Neural crest cell (in vitro differentiated cells): Measurements from ENCODE around the gene MRPS15. TPM values are rescaled to one million over a fixed set of nuclear protein-coding genes. Genes with fewer than 3 reads are reported as not detected.

Source experiments
- DNase-seq: peaks from one replicate; pipeline ENCODE4 v3.0.0; 2021; ENCODE audit warnings: low read depth, mixed read lengths, low spot score
- H3K27ac Mint-ChIP-seq: one replicate; pipeline ENCODE4 v1.8.0; 2021; ENCODE audit warnings: mild to moderate bottlenecking, mixed read lengths; ENCODE audit not compliant: unreplicated experiment
- H3K27me3 Mint-ChIP-seq: 2 replicates; pipeline ENCODE4 v1.8.0; 2021; ENCODE audit warnings: low read depth, mild to moderate bottlenecking, mixed read lengths
- H3K36me3 Mint-ChIP-seq: 2 replicates; pipeline ENCODE4 v1.8.0; 2021; ENCODE audit warnings: low read depth, mild to moderate bottlenecking, mixed read lengths
- H3K4me1 Mint-ChIP-seq: 2 replicates; pipeline ENCODE4 v1.8.0; 2021; ENCODE audit warnings: mixed read lengths
- H3K4me3 Mint-ChIP-seq: one replicate; pipeline ENCODE4 v1.8.0; 2021; ENCODE audit warnings: mild to moderate bottlenecking, mixed read lengths
- H3K9me3 Mint-ChIP-seq: 2 replicates; pipeline ENCODE4 v1.8.0; 2021; ENCODE audit warnings: mixed read lengths
- CTCF ChIP-seq: fragments of 200-600 bp; sonication (generic); conservative IDR thresholded peaks from 2 replicates; pipeline ENCODE4 v1.5.0; 2021; ENCODE audit warnings: antibody characterized with exemption, mild to moderate bottlenecking
- total RNA-seq: library from RNA; stranded (reverse); gene quantifications from 2 replicates; pipeline ENCODE4 v1.2.1, GENCODE V29; 2021

Gene MRPS15
- total RNA-seq, 1 donor from 2014 or later: 89.8 TPM

DNA sequence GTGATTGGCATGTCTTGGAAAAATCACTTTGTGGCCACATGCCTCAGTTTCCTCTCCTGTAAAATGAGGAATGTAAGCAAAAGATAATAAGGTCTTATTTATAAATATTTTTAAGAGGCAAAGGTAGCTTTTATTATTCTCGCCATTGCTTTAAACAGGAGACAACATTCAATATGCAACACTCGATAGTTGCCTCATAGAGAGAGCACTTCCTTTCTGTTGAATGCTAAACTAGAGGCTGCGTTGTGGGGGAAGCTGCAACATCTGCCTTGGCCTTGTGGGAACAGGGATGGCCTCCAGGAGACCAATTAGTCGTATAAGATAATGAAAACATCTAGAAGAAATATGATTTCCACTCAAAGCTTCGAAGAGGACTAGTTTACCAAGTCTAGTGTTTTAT is 17.4 kb downstream of the MRPS15 start:
- Mint-ChIP-seq H3K4me1 (peaks cover 48% of the 10 kb centered on the region), H3K4me3 (no peak overlapping the region), H3K36me3 (no peaks in the 10 kb centered on the region), H3K9me3 (no peaks in the 10 kb centered on the region), H3K27me3 (peaks cover 3% of the 10 kb centered on the region), H3K27ac (no peak overlapping the region)
- no peak for DNase-seq
- no peak for TF ChIP-seq CTCF

- Mint-ChIP-seq H3K36me3 (no peaks in the 10 kb centered on the region), H3K4me1 (peaks cover 43% of the 10 kb centered on the region), H3K9me3 (no peaks in the 10 kb centered on the region), H3K27ac (no peak overlapping the region), H3K4me3 (no peak overlapping the region), H3K27me3 (peaks cover 3% of the 10 kb centered on the region)
- peak; percentile 49 for TF ChIP-seq CTCF
- peak; percentile 36 for DNase-seq
These were observed 17.9 kb downstream of the MRPS15 start for GRCh38 chr1:36446271-36446670.

DNA sequence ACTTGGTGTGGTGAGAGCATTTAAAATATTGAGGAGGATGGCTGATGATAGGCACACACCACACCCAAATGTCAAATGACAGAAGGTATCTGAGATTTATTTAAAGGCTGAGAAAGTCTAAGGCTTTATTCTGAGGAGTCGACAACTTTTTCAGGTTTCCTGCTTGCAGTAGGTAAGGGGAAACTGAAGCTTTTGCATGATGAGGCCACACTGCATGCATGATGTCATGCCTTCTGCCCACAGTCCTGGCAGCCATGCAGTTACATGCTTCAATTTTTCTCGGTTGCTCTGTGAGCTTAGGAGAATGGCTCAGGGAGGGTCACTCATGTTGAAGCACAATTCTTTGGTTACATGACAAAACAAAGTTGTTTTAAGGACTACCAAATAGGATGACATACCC is 20.9 kb downstream of the MRPS15 start:
- H3K4me1 Mint-ChIP-seq: peaks cover 33% of the 10 kb centered on the region
- no peak overlapping the region for H3K27ac Mint-ChIP-seq
- no peaks in the 10 kb centered on the region for H3K9me3 Mint-ChIP-seq
- no peaks in the 10 kb centered on the region for H3K36me3 Mint-ChIP-seq
- no peaks in the 10 kb centered on the region for H3K27me3 Mint-ChIP-seq
- no peak overlapping the region for H3K4me3 Mint-ChIP-seq
- TF ChIP-seq CTCF: no peak
- DNase-seq: no peak

DNA sequence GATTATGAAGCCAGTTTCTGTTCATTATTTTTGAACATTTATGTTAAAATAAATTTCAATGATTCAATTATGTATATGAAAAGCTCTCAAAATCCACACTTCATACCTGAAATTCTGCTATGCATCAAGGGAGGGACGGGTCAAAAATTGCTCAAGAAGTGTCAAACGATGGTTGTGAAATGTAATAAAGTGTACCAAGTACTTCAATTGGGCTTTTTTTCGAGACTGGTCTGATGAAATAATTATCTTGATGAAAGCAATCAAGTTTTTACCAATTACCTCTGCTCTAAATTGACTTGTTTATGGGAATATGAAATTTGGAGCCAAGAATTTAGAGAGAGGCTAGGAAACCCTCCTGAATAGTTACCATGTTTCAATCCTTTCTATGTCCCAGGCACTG is 21.8 kb downstream of the MRPS15 start:
- no peaks in the 10 kb centered on the region for H3K9me3 Mint-ChIP-seq
- no peaks in the 10 kb centered on the region for H3K36me3 Mint-ChIP-seq
- TF ChIP-seq CTCF: no peak
- H3K27me3 Mint-ChIP-seq: no peaks in the 10 kb centered on the region
- H3K4me3 Mint-ChIP-seq: no peak overlapping the region
- peaks cover 32% of the 10 kb centered on the region for H3K4me1 Mint-ChIP-seq
- no peak overlapping the region for H3K27ac Mint-ChIP-seq
- DNase-seq: no peak

DNA sequence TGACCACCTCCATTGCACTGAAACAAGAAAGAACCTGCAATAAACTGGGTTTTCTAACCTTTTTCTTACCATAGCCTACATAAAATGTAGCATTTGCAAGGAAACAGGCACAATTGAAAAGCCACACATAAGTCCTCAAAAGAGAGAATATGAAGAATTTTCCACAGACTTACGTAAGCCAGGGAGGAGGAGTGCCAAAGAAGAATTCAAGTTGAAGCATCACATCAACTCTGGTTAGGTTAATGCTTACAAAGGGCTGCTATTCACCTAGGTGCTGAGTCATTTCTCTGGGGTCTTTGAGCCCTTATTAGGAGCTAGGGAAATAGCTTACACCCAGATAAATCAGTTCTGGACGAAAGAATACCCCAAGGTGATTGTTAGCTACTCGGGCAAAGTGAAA is 23.5 kb downstream of the MRPS15 start:
- H3K27ac Mint-ChIP-seq: peak overlapping the region; percentile 37
- peaks cover 22% of the 10 kb centered on the region for H3K4me1 Mint-ChIP-seq
- no peak for TF ChIP-seq CTCF
- no peak for DNase-seq
- H3K4me3 Mint-ChIP-seq: no peak overlapping the region
- H3K9me3 Mint-ChIP-seq: no peaks in the 10 kb centered on the region
- no peaks in the 10 kb centered on the region for H3K36me3 Mint-ChIP-seq
- no peaks in the 10 kb centered on the region for H3K27me3 Mint-ChIP-seq

GRCh38 chr1:36440044-36440443 is 24.1 kb downstream of the MRPS15 start:
- no peak for TF ChIP-seq CTCF
- H3K27me3 Mint-ChIP-seq: no peaks in the 10 kb centered on the region
- peaks cover 22% of the 10 kb centered on the region for H3K4me1 Mint-ChIP-seq
- H3K4me3 Mint-ChIP-seq: no peak overlapping the region
- no peaks in the 10 kb centered on the region for H3K9me3 Mint-ChIP-seq
- DNase-seq: no peak
- no peak overlapping the region for H3K27ac Mint-ChIP-seq
- H3K36me3 Mint-ChIP-seq: no peaks in the 10 kb centered on the region
